ENCODE data around the gene SEPTIN12.

The SEPTIN12 gene

DNA sequence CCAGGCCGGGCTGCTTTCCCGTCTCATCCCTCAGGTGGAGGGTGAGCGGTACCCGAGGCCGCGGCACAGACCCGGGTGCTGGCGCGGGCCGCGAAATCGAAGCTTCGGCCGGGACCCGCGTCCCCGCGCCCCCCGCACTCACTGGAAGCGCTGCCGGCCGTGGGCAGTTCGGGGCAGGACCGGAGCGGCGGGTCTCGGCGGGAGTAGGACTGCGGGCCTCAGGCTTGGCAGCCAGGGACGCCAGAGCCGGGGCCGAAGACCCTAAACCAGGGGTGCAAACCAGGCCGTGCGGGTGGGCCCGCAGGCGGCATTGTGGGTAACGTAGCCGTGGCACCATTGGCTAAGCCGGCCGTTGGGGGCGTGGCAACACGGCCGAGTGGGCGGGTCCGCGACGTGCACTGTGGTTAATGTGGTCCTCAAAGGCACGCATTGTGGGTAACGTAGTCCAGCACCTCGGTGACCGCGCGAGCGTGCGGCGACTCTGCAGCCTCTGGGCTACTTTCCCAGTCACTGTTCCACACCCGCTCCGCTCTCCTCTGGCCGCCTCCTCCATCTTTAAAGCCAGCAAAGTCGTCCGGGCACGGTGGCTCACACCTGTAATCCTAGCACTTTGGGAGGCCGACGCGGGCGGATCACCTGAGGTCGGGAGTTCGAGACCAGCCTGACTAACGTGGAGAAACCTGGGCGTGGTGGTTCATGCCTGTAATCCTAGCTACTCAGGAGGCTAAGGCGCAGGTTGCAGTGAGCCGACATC, 21.1 kb downstream of the SEPTIN12 start, which contains the start of gene ZNF500:
ZNF500 (minus strand) TSS at position 288 of the 754 bp plus-strand sequence. CDS start 1,184 bp downstream, outside the sequence.
- TF ChIP-seq, protein P1, sequence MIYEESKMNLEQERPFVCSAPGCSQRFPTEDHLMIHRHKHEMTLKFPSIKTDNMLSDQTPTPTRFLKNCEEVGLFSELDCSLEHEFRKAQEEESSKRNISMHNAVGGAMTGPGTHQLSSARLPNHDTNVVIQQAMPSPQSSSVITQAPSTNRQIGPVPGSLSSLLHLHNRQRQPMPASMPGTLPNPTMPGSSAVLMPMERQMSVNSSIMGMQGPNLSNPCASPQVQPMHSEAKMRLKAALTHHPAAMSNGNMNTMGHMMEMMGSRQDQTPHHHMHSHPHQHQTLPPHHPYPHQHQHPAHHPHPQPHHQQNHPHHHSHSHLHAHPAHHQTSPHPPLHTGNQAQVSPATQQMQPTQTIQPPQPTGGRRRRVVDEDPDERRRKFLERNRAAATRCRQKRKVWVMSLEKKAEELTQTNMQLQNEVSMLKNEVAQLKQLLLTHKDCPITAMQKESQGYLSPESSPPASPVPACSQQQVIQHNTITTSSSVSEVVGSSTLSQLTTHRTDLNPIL (CRISPR knock-in tag; IDR thresholded peaks at IDR 0.05; ENCODE audit: low read depth) = no peak
- TF ChIP-seq ZC3H10 (CRISPR knock-in tag; IDR thresholded peaks at IDR 0.05) = no peak
- TF ChIP-seq, protein P2, sequence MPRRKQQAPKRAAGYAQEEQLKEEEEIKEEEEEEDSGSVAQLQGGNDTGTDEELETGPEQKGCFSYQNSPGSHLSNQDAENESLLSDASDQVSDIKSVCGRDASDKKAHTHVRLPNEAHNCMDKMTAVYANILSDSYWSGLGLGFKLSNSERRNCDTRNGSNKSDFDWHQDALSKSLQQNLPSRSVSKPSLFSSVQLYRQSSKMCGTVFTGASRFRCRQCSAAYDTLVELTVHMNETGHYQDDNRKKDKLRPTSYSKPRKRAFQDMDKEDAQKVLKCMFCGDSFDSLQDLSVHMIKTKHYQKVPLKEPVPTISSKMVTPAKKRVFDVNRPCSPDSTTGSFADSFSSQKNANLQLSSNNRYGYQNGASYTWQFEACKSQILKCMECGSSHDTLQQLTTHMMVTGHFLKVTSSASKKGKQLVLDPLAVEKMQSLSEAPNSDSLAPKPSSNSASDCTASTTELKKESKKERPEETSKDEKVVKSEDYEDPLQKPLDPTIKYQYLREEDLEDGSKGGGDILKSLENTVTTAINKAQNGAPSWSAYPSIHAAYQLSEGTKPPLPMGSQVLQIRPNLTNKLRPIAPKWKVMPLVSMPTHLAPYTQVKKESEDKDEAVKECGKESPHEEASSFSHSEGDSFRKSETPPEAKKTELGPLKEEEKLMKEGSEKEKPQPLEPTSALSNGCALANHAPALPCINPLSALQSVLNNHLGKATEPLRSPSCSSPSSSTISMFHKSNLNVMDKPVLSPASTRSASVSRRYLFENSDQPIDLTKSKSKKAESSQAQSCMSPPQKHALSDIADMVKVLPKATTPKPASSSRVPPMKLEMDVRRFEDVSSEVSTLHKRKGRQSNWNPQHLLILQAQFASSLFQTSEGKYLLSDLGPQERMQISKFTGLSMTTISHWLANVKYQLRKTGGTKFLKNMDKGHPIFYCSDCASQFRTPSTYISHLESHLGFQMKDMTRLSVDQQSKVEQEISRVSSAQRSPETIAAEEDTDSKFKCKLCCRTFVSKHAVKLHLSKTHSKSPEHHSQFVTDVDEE (CRISPR knock-in tag; IDR thresholded peaks at IDR 0.05) = peak; percentile 50; the same call in 1 of the 2 replicates
- no peak for TF ChIP-seq GLIS3 (CRISPR knock-in tag; IDR thresholded peaks at IDR 0.05)
- no peak for TF ChIP-seq ZNF8 (CRISPR knock-in tag; IDR thresholded peaks at IDR 0.05)
- ATAC-seq = peak; percentile 96

DNA sequence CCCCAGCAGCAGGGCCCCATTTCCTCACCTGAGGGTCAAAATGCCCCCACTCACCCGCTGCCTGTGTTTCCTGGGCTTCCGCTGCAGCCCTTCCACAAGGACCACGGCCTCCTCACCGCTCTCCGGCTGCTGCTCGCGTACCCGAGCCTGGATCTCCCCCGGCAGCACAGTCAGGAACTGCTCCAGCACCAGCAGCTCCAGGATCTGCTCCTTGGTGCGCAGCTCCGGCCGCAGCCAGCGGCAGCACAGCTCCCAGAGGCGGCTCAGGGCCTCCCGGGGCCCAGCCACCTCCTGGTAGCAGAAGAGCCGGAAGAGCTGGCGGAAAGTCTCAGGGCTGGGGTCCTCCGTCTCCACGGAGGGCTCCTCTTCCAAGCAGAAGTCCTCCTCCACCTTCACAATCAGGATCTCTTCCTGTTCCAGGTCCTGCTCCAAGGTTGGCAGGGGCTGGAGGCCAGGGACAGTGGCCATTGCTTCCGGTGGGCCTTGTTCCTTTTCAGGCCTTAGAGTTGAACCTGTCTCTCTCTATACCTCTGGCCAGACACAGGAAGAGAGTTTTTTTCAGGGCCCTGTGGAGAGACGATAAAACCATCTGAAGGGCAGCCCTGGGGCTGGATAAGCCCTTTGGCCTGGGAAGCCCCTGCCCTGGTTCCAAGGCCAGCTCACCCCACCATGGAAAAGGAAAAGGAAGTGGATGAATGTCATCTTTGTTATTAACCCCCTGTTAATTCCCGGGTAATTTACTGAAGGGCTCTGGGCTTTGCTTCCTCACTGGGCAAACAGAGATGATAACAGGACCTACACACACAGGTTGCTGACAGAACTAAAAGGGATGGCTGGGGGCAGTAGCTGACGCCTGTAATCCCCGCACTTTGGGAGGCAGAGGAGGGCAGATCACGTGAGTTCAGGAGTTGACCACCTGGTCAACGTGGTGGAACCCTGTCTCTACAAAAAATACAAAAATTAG, 22.4 kb downstream of the SEPTIN12 start:
- TF ChIP-seq ZFP30 (CRISPR knock-in tag; IDR thresholded peaks at IDR 0.05) = no peak
- no peak for TF ChIP-seq ZNF565 (CRISPR knock-in tag; conservative IDR thresholded peaks at IDR 0.05; ENCODE audit: low read depth)
- no peak for TF ChIP-seq ZNF8 (CRISPR knock-in tag; IDR thresholded peaks at IDR 0.05)
- no peak for TF ChIP-seq BACH2 (CRISPR knock-in tag; IDR thresholded peaks at IDR 0.05; ENCODE audit: borderline replicate concordance)
- no peak for TF ChIP-seq RARB (CRISPR knock-in tag; IDR thresholded peaks at IDR 0.05)
- TF ChIP-seq OSR1 (CRISPR knock-in tag; IDR thresholded peaks at IDR 0.05) = no peak
- no peak for TF ChIP-seq ZNF70 (CRISPR knock-in tag; IDR thresholded peaks at IDR 0.05)
- no peak for TF ChIP-seq GLIS3 (CRISPR knock-in tag; IDR thresholded peaks at IDR 0.05)
- TF ChIP-seq, protein P3, sequence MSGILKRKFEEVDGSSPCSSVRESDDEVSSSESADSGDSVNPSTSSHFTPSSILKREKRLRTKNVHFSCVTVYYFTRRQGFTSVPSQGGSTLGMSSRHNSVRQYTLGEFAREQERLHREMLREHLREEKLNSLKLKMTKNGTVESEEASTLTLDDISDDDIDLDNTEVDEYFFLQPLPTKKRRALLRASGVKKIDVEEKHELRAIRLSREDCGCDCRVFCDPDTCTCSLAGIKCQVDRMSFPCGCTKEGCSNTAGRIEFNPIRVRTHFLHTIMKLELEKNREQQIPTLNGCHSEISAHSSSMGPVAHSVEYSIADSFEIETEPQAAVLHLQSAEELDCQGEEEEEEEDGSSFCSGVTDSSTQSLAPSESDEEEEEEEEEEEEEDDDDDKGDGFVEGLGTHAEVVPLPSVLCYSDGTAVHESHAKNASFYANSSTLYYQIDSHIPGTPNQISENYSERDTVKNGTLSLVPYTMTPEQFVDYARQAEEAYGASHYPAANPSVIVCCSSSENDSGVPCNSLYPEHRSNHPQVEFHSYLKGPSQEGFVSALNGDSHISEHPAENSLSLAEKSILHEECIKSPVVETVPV (CRISPR knock-in tag; IDR thresholded peaks at IDR 0.05) = no peak
- no peak for ATAC-seq

DNA sequence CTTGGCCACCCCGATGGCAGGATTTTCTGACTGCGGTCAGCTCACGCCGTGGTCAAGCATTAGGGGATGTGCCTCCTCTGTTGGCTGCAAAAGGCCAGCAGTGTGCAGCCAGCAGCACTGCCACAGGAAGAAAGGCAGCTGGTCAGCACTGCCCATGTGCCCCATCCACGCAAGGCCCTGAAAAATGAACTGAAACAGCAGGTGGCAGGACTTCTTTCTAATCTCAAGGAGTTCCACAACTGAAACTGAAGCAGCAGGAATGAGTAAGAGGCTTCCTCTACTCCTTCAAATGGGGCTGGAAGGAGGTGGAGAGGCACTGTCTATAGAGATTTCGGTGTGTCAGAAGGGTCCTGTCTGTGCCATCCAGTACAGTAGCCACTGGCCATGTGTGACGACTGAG, 24.4 kb downstream of the SEPTIN12 start:
- ATAC-seq = no peak
- TF ChIP-seq CSDC2 (CRISPR knock-in tag; IDR thresholded peaks at IDR 0.05) = no peak
- no peak for TF ChIP-seq TOX (CRISPR knock-in tag; IDR thresholded peaks at IDR 0.05; ENCODE audit: borderline replicate concordance)
- no peak for TF ChIP-seq PPARA (CRISPR knock-in tag; IDR thresholded peaks at IDR 0.05; ENCODE audit: borderline replicate concordance)
- no peak for TF ChIP-seq ZC3H10 (CRISPR knock-in tag; IDR thresholded peaks at IDR 0.05)
- no peak for TF ChIP-seq GLIS3 (CRISPR knock-in tag; IDR thresholded peaks at IDR 0.05)
- TF ChIP-seq, protein P1 (CRISPR knock-in tag; IDR thresholded peaks at IDR 0.05; ENCODE audit: low read depth) = no peak
- no peak for TF ChIP-seq ZFP3 (CRISPR knock-in tag; IDR thresholded peaks at IDR 0.05)
- TF ChIP-seq RARB (CRISPR knock-in tag; IDR thresholded peaks at IDR 0.05) = no peak
- no peak for TF ChIP-seq ZNF565 (CRISPR knock-in tag; conservative IDR thresholded peaks at IDR 0.05; ENCODE audit: low read depth)

DNA sequence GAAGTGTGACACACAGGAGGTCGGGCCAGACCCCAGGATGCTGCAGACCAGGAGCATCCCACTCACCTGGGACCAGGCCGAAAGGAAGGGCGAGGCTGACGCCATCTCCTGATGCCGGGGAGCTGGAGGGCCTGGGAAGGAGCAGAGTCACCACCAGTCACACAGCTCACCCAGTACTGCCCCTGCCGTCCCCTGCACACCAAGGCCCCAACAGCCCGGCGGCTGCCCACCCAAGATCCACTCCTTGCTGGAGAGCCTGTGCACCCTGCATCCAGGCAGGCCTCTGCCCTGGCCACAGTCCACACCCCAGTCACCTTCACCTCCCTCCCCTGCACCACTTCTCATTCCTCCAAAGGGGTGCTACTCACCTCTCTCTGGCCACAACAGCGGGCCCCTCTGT, 25.9 kb downstream of the SEPTIN12 start:
- ATAC-seq = no peak
- TF ChIP-seq ZNF565 (CRISPR knock-in tag; conservative IDR thresholded peaks at IDR 0.05; ENCODE audit: low read depth) (no peak), ISL1 (CRISPR knock-in tag; IDR thresholded peaks at IDR 0.05) (no peak)
